GM18505 (cell line): Measurements from ENCODE around the gene CWH43.
"Not testable (repeated sequence)": the region's sequence is repeated elsewhere in the genome, so short reads cannot be mapped to it uniquely, and the experiment has no call there.

ENCODE experiments used
- ATAC-seq: cut with Tn5 transposase; IDR thresholded peaks from one replicate; pipeline ENCODE4 v1.9.1; 2021; ENCODE audit not compliant: unreplicated experiment
- POLR2A ChIP-seq: IDR thresholded peaks from 4 replicates; pipeline ENCODE4 v1.6.1; 2011; ENCODE audit warnings: borderline replicate concordance; ENCODE audit not compliant: insufficient read depth, insufficient read length; ENCODE audit errors: extremely low read depth

CWH43 gene

GRCh38 chr4:48989461-48990203, 3.6 kb downstream of the CWH43 start:
- no peak for ATAC-seq
- no peak for TF ChIP-seq POLR2A

DNA sequence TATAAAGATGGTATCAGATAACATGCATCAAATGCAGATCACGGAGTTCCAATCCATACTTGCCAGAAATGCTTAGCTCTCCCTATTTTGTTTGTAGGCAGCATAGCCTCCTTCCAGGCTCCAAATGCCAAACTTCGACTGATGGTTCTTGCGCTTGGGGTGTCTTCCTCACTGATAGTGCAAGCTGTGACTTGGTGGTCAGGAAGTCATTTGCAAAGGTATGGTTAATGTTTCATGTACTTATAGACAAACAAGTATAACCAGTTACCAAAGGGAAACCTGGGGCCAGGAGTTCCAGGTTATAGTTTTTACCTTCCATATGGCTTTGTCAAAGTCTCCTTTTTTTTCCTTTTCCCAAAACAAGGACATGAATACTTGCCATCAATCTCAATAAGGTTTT, 5.3 kb downstream of the CWH43 start:
- no peak for TF ChIP-seq POLR2A
- no peak for ATAC-seq

GRCh38 chr4:48997962-48998361, 11.9 kb downstream of the CWH43 start:
- TF ChIP-seq POLR2A: no peak
- ATAC-seq: no peak

DNA sequence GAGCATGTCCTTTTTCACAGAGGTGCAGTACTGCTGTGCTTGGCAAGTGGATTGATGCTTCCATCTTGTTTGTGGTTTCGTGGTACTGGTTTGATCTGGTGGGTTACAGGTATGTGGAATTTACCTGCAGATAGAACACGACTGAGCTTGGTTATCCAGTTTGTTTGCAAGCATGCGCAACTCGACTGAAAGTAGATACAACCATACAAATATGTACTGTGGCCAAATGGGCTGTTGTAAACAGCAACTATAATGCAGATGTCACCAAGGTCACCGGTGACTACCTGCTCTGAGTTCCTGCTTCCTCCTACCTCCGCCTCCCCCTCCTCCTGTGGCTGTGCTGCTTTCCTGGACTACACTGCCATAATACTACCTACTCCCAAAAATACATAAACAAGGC, 12.4 kb downstream of the CWH43 start:
- TF ChIP-seq POLR2A: no peak
- no peak for ATAC-seq

DNA sequence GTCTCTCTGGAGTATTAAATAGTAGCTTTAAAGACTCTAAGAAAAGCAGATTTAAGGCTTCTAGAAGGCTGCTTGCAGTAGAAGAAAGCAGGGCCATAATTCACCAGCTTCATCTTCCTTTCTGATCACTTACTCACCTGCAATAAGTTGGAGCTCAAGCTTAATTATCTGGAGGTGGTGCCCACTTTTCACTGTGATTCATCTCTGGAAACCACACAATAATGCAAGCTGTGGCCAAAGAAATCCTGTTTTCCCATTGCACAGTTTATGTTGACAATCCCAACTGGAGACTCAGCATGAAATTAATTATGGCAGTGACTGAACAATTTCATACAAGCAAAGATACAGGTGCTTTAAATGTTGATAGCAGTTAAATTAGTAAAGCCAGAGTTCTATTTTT, 14.7 kb downstream of the CWH43 start:
- no peak for TF ChIP-seq POLR2A

GRCh38 chr4:49002931-49003330, 16.9 kb downstream of the CWH43 start:
- TF ChIP-seq POLR2A: no peak
- ATAC-seq: no peak

More for the DNA sequence above, 14.7 kb downstream of the CWH43 start:
- no peak for ATAC-seq

- no peak for ATAC-seq
- no peak for TF ChIP-seq POLR2A
Measured at GRCh38 chr4:49018718-49019295, 32.7 kb downstream of the CWH43 start.

DNA sequence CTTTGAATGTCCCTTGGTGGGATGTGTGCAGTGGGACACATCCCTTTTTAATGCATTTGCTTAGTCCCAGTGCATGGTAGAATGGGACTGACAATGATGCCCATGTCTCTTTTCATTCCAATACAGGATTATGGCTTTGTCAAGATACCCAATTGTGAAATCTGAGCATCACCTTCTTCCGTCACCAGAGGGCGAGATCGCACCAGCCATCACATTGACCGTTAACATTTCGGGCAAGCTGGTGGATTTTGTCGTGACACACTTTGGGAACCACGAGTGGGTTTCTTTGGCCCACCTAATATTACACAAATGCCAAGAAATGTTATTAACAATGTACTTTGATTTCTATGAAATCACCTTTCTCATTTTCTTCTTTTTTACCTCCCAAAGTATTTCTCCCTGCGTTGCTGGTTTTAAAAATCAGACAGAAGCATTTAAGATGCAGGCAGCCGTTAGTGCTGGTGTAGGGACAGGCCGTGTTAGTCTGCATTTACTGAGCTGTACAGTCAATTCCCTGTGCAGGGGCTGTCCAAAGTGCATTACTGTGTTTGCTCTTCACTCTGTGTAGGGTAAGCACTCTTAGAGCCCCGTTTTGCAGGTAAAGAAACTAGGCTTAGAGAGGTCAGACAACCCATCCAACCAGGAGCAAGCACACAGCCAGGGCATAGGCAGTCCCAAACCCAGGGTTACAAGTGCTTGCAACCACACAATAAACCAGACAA, 46.5 kb downstream of the CWH43 start:
- ATAC-seq: no peak
- TF ChIP-seq POLR2A: no peak

DNA sequence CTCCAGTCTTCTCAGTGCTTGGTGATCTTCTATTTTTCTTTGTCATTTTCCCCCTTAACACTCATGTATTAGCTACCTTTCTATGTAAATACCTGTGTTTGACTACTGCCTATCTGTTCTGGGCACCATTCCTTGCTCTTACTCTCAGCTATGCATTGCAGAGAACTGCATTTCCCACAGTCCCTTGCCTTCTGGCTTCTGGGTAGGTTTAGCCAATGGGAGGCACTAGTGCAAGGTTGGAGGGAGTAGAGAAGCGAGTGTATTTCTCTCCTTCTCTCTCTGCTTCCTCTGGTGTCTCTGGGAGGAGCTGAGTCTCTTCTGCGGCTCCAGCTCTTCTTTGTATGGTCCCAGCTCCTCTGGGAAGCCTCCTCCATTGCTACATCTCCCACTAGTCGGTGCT, 50.5 kb downstream of the CWH43 start:
- ATAC-seq: no peak
- no peak for TF ChIP-seq POLR2A

DNA sequence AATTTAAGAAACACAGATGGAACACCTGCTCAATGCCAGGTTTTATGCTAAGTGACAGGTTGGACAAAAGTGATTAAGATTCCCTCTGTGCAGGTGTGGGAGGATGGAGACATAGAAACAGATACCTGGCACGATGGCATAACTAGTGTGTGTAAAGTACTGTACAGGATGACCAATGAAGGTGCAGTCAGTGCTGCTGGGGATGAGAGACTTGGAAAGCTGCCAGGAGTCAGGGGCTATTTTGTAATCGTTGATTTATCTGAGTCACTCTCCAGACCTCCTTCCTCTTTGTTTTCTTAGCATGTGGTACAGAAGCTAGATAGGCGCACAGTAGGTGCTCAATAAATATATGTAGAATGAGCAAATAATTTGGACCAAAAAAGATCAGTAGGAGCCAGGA, 58.2 kb downstream of the CWH43 start:
- no peak for ATAC-seq

DNA sequence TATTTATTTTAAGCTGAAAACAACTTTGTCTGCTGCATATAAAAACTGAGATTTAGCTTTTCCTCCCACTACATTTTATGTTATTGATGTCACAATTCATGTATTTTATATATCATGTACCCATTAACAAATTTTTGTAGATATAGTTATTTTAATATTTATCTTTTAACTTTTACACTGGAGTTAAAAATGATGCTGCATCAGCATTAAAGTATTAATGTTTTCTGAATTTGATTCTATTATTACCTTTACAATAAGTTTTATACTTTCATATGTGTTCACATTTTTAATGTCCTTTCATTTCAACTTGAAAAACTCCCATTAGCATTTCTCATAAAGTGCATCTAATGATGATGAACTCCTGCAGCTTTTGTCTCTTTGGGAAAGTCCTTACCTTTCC, 72.2 kb downstream of the CWH43 start:
- ATAC-seq: no peak
- TF ChIP-seq POLR2A: no peak

More for the DNA sequence above, 58.2 kb downstream of the CWH43 start:
- no peak for TF ChIP-seq POLR2A

GRCh38 chr4:49063670-49064069, 77.6 kb downstream of the CWH43 start:
- ATAC-seq: no peak
- no peak for TF ChIP-seq POLR2A

DNA sequence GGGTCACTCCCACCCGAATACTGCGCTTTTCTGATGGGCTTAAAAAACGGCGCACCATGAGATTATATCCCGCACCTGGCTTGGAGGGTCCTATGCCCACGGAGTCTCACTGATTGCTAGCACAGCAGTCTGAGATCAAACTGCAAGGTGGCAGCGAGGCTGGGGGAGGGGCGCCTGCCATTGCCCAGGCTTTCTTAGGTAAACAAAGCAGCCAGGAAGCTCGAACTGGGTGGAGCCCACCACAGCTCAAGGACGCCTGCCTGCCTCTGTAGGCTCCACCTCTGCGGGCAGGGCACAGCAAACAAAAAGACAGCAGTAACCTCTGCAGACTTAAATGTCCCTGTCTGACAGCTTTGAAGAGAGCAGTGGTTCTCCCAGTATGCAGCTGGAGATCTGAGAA, 86.1 kb downstream of the CWH43 start:
- not testable (repeated sequence) for ATAC-seq

DNA sequence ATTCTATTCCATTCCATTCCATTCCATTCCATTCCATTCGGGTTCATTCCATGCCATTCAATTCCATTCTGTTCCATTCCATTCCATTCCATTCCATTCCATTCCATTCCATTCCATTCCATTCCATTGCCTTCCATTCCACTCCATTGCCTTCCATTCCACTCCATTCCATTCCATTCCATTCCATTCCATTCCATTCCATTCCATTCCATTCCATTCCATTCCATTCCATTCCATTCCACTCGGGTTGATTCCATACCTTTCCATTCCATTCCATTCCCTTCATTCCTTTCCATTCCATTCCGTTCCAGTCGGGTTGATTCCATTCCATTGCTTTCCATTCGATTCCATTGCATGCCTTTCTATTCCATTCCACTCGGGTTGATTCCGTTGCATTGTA, 105.8 kb downstream of the CWH43 start:
- ATAC-seq: not testable (repeated sequence)

- peak; percentile 50 for ATAC-seq
Measured at GRCh38 chr4:49092608-49093135, 106.6 kb downstream of the CWH43 start.

- not testable (repeated sequence) for ATAC-seq
Measured at GRCh38 chr4:49096215-49096614, 110.1 kb downstream of the CWH43 start.

DNA sequence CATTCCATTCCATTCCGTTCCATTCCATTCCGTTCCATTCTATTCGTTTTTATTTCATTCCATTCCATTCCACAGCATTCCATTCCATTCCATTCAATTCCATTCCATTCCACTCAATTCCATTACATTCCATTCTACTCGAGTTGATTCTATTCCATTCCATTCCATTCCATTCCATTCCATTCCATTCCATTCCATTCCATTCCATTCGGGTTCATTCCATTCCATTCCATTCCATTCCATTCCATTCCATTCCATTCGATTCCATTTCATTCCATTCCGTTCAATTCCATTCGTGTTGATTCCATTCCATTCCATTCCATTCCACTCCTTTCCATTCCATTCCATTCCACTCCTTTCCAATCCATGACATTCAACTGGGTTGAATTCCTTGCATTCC, 110.6 kb downstream of the CWH43 start:
- ATAC-seq: peak; percentile 29

DNA sequence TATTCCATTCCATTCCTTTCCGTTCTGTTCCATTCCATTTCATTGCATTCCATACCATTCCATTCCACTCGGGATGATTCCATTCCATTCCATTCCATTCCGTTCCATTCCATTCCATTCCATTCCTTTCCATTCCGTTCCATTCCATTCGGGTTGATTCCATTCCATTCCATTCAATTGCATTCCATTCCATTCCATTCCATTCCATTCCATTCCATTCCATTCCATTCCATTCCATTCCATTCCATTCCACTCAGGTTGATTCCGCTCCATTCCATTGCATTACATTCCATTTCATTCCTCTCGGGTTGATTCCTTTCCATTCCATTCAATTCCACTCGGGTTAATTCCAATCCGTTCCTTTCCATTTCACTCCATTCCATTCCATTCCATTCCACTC, 111.0 kb downstream of the CWH43 start:
- ATAC-seq: not testable (repeated sequence)

DNA sequence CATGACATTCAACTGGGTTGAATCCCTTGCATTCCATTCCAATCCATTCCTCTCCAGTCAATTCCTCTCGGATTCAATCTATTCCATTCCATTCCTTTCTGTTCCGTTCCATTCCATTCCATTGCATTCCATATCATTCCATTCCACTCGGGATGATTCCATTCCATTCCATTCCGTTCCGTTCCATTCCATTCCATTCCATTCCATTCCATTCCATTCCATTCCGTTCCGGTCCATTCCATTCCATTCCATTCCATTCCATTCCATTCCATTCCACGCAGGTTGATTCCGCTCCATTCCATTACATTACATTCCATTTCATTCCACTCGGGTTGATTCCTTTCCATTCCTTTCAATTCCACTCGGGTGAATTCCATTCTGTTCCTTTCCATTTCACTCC, 111.4 kb downstream of the CWH43 start:
- ATAC-seq: not testable (repeated sequence)
